NCI-H345 treated with DMSO at 0.1 percent for 48 hours (cell line): ENCODE data around the gene IL1RN.
"Not testable (repeated sequence)": the region's sequence is repeated elsewhere in the genome, so short reads cannot be mapped to it uniquely, and the experiment has no call there.

ENCODE experiments used
- DNase-seq: peaks from one replicate; lab custom pipeline; 2025; ENCODE audit not compliant: unreplicated experiment; lab: John Stamatoyannopoulos, UW

The IL1RN gene, protein sequence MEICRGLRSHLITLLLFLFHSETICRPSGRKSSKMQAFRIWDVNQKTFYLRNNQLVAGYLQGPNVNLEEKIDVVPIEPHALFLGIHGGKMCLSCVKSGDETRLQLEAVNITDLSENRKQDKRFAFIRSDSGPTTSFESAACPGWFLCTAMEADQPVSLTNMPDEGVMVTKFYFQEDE

GRCh38 chr2:113126845-113127645 is at the start of gene IL1RN:
Gene IL1RN (plus strand): TSS chr2:113127598. CDS start chr2:113127625, 27 bp downstream.
- DNase-seq, result no peak

GRCh38 chr2:113077921-113078320 is 49.5 kb upstream of the IL1RN start:
- DNase-seq, result no peak

DNA sequence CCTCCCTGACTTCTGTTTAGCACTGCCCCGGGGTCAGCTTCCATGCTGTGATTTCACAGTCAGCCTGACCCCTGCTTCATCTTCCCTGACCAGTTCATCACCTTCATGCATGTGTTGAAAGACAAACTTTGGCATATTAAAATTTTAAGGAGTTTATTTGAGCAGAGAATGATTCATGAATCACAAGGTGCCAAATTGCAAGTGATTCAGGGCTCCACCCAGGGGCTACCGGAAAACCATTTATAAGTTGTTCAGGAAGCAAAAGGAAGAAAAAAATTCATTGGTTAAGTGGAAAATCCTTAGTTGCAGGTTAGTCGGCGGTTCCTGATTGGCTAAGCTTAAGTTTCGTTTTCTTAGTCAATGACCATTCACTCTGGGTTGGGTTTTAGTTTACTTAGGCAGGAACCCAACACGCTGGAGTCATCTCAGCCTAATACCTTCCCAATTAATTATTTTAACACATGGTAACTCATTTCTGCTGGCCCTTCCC is 49.0 kb upstream of the IL1RN start:
- DNase-seq, result no peak

GRCh38 chr2:113079131-113079530 is 48.3 kb upstream of the IL1RN start:
- DNase-seq, result no peak

DNA sequence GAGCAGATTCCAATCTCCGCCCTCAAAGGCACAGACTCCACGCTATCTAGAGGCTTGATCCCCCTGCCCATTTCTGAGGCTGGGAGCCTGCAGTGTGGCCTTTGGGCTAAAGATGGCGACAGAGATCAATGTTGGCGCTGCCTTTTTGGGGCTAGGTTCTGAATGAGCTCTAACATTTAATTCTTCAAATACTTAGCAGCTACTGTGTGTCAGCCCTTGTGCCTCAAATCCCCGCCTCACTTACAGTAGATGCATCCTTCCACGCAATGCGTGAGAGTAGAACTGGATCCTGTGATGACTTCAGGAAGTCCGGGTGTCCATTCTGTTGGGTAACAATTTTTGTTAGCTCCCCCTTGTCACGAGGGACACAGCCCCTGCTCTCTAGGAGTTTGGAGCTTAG is 47.3 kb upstream of the IL1RN start:
- no peak for DNase-seq

- DNase-seq, result no peak
Observed at GRCh38 chr2:113081488-113082210, 45.7 kb upstream of the IL1RN start.

DNA sequence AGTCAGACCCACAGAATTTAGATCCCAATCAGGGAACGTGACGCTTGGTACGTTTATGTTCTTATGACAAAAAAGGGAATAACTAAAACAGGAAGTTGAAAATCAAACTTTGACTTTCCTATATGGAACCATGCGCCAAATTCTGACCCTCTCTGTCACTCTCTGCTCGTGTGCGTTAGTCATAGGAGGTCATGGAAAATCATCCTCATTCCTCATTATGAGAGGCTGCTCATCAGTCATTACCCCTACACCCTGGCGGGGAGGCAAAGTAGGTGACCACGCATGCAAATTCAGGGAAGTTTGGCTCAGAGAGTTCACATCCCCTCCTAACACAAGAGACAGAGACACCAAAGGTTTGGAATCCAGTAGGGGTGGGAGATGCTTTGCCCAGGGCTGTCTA is 44.1 kb upstream of the IL1RN start:
- no peak for DNase-seq

DNA sequence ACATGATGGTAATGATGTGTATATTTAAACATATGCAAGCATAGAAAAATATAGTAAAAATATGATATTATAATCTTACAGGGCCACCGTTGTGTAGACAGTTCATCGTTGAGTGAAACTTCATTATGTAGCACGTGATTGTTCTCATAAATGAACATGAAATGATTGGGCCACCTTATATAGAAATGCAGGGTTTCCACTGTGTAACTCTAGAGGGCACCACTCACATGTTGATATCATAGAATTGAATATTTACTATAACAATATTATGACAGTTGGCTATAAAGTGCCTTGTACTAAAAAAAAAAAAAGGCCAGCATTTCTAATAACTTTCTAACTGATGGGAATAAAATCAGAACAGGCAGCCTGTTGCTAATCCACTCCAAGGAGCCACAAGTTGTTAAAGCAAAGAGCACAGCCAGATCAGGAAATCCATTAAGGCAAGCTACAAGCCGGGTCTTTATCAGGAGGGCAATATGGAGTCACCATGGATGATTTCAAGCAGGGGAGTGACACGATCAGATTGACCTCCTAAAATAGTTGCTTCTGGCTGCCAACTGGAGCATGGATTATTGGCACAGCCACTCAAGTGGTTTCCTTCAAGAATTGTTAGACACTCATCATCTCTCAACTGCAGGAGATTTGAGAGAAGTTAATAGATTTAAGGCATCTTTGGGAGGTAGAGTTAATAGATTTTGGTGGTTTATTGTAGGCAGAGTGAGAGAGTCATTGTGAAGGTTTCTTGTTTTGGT is 43.0 kb upstream of the IL1RN start:
- no peak for DNase-seq

GRCh38 chr2:113085542-113085941 is 41.9 kb upstream of the IL1RN start:
- DNase-seq, result no peak

DNA sequence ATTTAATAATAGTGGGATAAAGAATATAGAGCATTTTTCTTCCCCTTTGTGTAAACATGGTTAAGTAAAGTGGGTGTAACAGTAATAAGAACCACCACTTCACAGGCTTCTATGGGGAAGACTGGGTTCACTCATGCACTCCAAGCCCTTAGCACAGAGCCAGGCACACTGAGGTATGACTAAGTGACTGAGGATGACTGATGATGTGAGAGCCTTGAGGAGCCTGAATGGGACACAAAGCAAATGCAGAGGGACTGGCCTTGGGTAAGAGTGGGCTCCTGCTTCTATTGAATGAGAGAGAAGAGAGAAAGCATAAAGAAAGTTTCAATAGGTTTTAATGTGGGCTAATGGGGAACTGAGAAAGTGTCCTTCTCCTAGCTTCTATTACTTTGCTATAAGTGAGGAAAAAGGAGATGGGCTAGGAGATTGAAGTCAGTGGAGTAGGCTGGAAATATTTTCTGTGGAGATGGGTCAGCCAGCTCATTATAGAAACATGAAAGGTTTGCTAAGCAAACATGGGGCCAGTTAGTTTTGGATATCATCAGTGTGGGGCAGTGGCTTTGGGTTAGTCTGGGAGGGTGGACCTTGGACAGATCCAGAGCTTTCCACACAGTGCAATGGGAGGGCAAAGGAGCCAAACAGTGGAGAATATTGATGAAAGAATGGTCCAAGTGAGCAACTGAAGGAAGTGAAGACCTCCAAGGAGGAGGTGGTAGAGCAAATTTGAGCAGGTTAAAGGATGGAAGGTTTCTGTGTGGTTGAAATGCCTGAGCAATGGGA is 39.0 kb upstream of the IL1RN start:
- DNase-seq, result no peak

DNA sequence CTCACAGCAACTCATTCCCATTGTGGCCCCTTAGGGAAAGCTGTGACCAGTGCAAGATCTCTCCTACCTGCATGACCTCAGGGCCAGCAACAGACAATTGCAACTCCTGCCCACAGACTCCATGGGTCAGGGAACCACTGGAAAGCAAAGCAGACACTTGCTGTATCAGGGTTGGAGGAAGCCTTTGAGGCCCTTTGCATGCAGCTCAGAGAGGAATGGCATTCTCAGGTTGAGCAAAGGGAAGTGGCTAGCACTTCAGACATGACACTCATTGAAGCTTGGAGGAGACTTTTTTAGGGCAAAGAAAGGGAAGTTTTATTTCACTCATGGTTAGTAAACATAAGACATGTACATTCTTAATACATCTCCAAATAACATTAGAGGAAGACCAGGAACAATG is 37.5 kb upstream of the IL1RN start:
- no peak for DNase-seq

DNA sequence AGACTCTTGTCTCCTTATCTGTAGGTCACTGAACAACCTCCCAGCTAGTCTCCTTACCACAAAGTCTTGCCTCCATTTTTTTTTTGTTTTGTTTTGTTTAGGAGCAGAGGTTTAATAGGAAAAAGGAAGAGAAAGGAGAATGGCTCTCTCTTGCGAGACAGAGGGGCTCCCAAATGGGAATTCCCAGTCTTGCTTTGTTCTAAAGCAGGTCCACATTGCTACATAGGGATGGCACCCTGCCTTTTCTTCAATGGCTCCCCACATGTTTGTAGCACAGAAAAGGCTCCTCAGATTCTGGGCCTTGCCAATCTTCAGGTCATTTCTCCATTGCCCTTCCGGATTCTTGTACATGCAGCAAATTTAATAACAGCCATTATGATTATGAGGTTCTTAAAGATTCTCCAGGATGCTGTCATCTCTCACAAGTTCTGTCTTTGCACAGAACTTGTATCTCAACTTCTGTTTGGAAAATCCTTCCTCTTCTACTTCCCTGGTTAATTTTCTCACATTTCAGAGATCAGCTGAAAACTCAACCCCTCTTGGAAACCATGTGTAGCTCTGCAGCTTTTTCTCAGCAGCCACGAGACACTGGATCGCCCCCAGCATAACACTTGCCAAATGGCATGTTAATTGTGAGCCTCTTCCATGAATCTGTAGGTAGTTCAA is 36.0 kb upstream of the IL1RN start:
- no peak for DNase-seq

DNA sequence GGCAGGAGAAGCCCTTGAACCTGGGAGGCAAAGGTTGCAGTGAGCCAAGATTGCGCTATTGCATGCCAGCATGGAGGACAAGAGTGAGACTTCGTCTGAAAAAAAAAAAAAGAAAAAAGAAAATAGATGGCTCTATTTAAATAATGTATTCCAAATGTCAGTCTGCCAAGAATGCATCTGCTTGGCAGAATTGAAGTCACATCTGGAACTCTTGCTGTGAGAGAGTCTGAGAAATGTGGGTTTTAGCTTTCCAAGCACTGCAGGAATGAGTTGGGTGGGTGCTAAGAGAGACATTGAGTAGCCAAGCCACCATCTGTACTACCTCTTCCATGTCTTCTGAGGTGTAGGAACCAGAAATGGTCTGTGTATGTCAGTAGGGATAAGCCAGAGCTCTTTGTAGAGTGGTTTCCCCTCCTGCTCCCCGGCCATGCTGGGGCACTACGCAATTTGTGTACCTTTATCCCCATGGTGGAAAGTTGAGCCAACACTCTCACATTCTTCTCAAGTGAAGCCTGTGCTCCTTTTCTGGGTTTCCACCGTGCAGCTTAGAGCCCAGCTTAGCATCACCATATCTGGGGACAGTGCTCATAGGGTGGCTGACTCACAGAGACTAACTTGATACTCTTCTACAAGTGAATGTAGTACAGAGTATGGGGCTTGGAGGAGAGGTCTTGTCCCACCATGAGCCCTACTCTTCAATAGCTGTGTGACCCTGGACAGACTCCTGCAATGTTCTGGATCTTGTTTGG is 34.4 kb upstream of the IL1RN start:
- DNase-seq, result no peak

DNA sequence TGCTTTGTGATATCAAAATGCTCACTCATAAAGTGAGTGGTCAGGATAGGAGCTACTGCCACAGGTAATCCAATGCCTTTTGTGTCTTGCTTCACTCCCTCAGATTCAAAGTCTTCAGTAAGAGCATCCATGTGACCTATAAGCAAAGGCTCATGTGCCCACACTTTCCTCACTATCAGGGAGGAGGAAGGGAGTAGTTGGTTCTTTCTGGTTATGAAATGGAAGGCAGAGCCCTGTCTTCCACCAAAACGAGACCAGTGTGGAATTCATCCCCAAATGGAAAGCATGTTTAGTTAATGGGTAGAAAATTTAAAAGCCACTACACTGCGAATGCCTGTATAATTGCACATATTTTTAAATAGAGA is 33.8 kb upstream of the IL1RN start:
- no peak for DNase-seq

DNA sequence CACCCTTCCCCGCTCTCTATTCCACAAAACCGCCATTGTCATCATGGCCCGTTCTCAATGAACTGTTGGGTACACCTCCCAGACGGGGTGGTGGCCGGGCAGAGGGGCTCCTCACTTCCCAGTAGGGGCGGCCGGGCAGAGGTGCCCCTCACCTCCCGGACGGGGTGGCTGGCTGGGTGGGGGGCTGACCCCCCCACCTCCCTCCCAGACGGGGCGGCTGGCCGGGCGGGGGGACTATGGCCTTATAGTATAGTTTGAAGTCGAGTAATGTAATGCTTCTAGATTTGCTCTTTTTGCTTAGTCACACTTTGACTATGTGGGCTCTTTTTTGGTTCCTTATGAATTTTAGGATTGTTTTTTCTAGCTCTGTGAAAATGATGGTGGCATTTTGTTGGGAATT is 31.1 kb upstream of the IL1RN start:
- not testable (repeated sequence) for DNase-seq

DNA sequence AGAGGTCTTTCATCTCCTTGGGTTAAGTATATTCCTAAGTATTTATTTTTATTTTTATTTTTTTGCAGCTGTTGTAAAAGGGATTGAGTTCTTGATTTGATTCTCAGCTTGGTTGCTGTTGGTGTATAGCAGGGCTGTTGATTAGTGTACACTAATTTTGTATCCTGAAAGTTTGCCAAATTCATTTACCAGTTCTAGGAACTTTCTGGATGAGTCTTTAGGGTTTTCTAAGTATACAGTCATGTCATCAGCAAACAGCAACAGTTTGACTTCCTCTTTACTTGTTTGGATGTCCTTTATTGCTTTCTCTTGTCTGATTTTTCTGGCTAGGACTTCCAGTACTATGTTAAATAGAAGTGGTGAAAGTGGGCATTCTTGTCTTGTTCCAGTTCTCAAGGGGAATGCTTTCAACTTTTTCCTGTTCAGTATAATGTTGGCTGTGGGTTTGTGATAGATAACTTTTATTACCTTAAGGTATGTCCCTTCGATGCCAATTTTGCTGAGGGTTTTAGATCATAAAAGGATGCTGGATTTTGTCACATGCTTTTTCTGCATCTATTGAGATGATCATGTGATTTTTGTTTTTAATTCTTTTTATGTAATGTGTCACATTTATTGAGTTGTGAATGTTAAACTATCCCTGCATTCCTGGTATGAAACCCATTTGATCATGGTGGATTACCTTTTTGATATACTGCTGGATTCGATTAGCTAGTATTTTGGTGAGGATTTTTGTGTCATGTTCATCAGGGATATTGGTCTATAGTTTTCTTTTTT is 30.4 kb upstream of the IL1RN start:
- DNase-seq, result not testable (repeated sequence)

DNA sequence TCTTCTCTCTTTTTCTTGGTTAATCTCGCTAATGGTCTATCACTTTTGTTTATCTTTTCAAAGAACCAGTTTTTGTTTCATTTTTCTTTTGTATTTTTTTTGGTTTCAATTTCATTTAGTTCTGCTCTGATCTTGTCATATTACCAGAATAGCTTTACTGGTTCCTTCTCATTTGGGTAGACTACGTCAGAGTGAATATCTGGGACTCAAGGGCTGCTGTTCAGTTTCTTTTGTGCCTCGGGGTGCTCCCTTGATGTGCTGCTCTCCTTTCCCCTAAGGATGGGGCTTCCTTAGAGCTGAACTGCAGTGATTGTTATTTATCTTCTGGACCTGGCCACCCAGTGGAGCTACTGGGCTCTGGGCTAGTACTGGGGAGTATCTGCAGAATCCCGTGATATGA is 29.4 kb upstream of the IL1RN start:
- DNase-seq, result no peak

DNA sequence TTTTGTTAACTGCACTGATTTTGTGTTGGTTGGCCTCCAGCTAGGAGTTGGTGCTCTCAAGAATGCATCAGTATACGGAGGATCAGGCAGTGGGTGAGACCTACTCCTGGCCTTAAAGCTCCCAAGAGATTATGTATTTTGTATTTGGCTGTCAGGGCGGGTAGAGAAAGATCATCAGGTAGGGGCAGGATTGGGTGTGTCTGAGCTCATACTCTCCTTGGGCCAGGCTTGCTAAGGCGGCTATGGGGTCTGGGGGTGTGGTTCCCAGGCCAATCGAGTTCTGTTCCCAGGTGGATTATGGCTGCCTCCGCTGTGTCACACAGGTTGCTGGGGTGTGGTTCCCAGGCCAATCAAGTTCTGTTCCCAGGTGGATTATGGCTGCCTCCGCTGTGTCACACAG is 28.9 kb upstream of the IL1RN start:
- DNase-seq, result no peak

GRCh38 chr2:113102133-113102532 is 25.3 kb upstream of the IL1RN start:
- no peak for DNase-seq
